NCI-H526 (cell line): Measurements from ENCODE around the gene WDR20.
"Not testable (repeated sequence)": the region's sequence is repeated elsewhere in the genome, so short reads cannot be mapped to it uniquely, and the experiment has no call there.

Experiments
- DNase-seq, 2 experiments: peaks; one replicate each; lab custom pipeline; 2025; lab: John Stamatoyannopoulos, UW

The WDR20 gene

GRCh38 chr14:102139286-102140026 lies at the start of gene WDR20:
TSS of gene WDR20 (plus strand) at chr14:102139897. CDS start at chr14:102139924, 27 bp downstream.
- DNase-seq, result peak; percentile 96 to 99

GRCh38 chr14:102090713-102091112 lies 49.0 kb upstream of the WDR20 start:
- DNase-seq, result no peak

GRCh38 chr14:102092806-102093205 lies 46.9 kb upstream of the WDR20 start:
- DNase-seq, result no peak

GRCh38 chr14:102094101-102094500 lies 45.6 kb upstream of the WDR20 start:
- no peak for DNase-seq

GRCh38 chr14:102095231-102095870 lies 44.3 kb upstream of the WDR20 start:
- DNase-seq, result no peak

GRCh38 chr14:102095871-102096568 lies 43.7 kb upstream of the WDR20 start:
- DNase-seq, result peak in 1 of 2 experiments; percentile 39

- peak; percentile 65 to 87 for DNase-seq
Measured at GRCh38 chr14:102096569-102097188, 43.0 kb upstream of the WDR20 start.

GRCh38 chr14:102097441-102098135 lies 42.1 kb upstream of the WDR20 start:
- peak in 1 of 2 experiments; percentile 43 for DNase-seq

GRCh38 chr14:102103062-102103695 lies 36.5 kb upstream of the WDR20 start:
- no peak for DNase-seq

GRCh38 chr14:102105369-102105768 lies 34.3 kb upstream of the WDR20 start:
- no peak for DNase-seq

GRCh38 chr14:102109332-102109731 lies 30.4 kb upstream of the WDR20 start:
- DNase-seq, result not testable (repeated sequence)

GRCh38 chr14:102111101-102111500 lies 28.6 kb upstream of the WDR20 start:
- no peak for DNase-seq

- DNase-seq, result no peak
Measured at GRCh38 chr14:102116361-102117180, 23.1 kb upstream of the WDR20 start.

- DNase-seq, result no peak
Measured at GRCh38 chr14:102117852-102118251, 21.8 kb upstream of the WDR20 start.

GRCh38 chr14:102120888-102121287 lies 18.8 kb upstream of the WDR20 start:
- DNase-seq, result no peak

- no peak for DNase-seq
Measured at GRCh38 chr14:102121567-102121966, 18.1 kb upstream of the WDR20 start.

- DNase-seq, result no peak
Measured at GRCh38 chr14:102124419-102124818, 15.3 kb upstream of the WDR20 start.

- no peak for DNase-seq
Measured at GRCh38 chr14:102125546-102125945, 14.2 kb upstream of the WDR20 start.

- DNase-seq, result no peak
Measured at GRCh38 chr14:102126807-102127455, 12.8 kb upstream of the WDR20 start.

GRCh38 chr14:102131741-102132140 lies 8.0 kb upstream of the WDR20 start:
- no peak for DNase-seq
